HG02973 (cell line): Measurements from ENCODE around the gene CCR5AS.

Experiments
- ATAC-seq: cut with Tn5 transposase; IDR thresholded peaks from one replicate; pipeline ENCODE4 v1.9.1; 2021; ENCODE audit warnings: moderate library complexity; ENCODE audit not compliant: unreplicated experiment

CCR5AS gene

DNA sequence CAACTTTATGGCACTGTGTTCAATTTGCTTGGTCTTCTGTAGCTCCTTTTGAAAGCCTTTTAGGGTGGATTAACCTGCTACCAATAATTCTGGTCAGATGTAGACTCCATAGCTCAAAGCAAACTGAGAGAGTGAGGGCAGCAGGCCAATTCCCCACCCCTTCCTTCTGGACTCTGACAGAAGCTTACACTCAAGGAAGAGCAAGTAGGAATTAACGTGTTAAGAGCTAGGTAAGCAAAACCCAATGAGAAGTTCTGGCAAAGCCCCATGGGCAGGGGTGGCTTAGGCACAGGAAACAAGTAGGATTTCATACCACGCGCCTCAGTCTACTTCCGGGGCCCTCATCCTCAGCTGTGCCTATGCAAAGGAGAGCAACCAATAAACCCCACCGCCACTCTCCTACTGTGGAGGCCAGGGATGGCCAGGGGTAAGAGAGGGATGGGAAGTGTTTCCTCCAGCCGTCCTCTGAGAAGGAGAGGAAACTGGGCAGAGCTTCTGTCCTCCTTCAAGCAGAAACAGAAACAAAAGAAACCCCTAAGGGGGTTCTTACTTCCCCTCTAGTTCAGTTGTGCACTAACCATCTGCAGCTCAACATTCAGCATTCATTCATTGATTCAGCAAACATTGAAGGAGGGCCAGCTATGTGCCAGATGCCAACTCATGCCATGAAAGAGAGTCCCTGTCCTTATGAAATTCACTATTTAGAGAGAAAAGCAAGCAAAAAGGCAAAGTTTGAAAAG lies 23.5 kb downstream of the CCR5AS start:
- no peak for ATAC-seq

DNA sequence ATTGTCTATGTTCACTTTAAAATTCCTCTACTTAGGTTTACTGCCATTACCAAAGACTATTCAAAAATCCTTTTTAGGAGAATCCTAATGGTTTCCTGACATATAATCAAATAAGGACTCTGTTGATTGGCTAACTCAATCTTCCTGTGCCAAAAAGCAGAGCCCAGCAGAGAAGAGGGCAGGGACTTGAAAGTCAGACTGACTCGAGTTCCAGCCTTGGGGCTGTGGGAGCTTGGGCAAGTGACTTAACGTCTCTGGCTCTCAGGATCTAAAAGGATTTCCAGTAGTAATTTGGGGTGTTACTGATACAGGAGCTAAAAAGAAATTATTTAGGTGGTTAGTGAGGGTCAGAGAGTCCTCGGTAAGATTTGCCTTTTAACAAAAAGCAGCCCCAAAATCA lies 25.2 kb downstream of the CCR5AS start:
- ATAC-seq = no peak

DNA sequence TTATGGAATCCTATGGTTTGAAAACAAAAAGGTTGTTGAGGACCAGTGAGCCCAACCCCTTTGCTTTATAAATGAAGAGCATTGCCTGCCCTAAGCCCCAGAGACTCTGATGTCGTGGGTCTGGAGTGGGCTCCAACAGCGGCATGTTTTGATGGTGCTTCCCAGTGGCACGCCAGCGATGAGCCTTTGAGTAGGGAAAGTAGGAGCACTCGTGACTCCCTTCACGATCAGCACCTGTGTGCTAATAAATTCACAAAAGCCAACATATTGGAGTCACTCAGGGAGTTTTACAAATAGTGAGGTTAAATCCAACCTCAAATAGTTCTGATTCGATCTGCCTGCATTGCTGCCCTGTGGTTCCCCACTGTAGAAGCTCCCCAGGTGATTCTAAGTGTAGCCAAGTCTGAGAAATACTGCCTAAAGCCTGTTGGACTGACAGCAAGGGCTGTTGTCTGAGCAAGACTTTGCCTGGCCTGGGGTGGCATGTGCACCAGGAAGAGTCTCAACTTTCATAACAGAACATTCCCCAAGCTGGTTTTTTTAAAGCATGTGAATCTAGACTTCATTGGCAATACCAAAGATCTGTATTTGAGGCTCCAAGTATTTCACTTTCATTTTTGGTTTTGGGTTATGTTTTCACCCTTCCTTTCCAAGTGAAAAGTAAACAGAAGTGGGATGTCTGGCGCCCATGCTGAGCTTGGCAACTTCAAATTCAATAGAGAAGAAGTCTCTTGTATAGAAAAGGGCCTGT lies 26.2 kb downstream of the CCR5AS start:
- no peak for ATAC-seq

DNA sequence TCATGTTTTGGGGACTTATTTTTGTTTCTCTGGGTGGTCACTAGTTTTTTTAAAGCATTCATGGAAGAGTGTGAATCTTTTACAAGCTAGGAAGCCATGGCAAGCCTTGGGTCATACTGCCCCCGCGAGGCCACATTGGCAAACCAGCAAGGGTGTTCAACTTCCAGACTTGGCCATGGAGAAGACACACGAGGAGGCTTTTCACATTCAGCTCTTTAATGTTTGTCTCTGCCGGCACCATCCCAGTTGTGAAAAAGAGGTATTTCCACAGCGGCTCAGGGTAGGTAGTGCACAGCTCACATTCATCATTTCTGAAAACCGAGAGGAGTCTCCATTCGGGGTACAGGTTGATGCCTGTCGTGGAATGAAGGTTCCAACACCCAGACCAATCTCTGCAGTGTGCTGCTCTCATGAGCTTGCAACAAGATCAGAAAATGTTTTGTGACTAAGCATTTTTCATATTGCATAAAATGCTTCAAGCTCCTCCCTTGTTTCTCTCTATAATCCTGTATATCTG lies 28.4 kb downstream of the CCR5AS start:
- no peak for ATAC-seq

DNA sequence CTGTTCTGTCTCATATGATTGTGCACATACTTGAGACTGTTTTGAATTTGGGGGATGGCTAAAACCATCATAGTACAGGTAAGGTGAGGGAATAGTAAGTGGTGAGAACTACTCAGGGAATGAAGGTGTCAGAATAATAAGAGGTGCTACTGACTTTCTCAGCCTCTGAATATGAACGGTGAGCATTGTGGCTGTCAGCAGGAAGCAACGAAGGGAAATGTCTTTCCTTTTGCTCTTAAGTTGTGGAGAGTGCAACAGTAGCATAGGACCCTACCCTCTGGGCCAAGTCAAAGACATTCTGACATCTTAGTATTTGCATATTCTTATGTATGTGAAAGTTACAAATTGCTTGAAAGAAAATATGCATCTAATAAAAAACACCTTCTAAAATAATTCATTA lies 31.1 kb downstream of the CCR5AS start:
- no peak for ATAC-seq

DNA sequence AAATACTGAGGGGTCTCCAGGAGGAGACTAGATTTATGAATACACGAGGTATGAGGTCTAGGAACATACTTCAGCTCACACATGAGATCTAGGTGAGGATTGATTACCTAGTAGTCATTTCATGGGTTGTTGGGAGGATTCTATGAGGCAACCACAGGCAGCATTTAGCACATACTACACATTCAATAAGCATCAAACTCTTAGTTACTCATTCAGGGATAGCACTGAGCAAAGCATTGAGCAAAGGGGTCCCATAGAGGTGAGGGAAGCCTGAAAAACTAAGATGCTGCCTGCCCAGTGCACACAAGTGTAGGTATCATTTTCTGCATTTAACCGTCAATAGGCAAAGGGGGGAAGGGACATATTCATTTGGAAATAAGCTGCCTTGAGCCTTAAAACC lies 31.6 kb downstream of the CCR5AS start:
- no peak for ATAC-seq

DNA sequence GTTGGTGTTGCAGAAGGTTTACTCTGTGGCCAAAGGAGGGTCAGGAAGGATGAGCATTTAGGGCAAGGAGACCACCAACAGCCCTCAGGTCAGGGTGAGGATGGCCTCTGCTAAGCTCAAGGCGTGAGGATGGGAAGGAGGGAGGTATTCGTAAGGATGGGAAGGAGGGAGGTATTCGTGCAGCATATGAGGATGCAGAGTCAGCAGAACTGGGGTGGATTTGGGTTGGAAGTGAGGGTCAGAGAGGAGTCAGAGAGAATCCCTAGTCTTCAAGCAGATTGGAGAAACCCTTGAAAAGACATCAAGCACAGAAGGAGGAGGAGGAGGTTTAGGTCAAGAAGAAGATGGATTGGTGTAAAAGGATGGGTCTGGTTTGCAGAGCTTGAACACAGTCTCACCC lies 32.1 kb downstream of the CCR5AS start:
- ATAC-seq = no peak

DNA sequence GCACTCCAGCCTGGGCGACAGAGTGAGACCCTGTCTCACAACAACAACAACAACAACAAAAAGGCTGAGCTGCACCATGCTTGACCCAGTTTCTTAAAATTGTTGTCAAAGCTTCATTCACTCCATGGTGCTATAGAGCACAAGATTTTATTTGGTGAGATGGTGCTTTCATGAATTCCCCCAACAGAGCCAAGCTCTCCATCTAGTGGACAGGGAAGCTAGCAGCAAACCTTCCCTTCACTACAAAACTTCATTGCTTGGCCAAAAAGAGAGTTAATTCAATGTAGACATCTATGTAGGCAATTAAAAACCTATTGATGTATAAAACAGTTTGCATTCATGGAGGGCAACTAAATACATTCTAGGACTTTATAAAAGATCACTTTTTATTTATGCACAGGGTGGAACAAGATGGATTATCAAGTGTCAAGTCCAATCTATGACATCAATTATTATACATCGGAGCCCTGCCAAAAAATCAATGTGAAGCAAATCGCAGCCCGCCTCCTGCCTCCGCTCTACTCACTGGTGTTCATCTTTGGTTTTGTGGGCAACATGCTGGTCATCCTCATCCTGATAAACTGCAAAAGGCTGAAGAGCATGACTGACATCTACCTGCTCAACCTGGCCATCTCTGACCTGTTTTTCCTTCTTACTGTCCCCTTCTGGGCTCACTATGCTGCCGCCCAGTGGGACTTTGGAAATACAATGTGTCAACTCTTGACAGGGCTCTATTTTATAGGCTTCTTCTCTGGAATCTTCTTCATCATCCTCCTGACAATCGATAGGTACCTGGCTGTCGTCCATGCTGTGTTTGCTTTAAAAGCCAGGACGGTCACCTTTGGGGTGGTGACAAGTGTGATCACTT lies 34.1 kb downstream of the CCR5AS start:
- ATAC-seq = no peak

DNA sequence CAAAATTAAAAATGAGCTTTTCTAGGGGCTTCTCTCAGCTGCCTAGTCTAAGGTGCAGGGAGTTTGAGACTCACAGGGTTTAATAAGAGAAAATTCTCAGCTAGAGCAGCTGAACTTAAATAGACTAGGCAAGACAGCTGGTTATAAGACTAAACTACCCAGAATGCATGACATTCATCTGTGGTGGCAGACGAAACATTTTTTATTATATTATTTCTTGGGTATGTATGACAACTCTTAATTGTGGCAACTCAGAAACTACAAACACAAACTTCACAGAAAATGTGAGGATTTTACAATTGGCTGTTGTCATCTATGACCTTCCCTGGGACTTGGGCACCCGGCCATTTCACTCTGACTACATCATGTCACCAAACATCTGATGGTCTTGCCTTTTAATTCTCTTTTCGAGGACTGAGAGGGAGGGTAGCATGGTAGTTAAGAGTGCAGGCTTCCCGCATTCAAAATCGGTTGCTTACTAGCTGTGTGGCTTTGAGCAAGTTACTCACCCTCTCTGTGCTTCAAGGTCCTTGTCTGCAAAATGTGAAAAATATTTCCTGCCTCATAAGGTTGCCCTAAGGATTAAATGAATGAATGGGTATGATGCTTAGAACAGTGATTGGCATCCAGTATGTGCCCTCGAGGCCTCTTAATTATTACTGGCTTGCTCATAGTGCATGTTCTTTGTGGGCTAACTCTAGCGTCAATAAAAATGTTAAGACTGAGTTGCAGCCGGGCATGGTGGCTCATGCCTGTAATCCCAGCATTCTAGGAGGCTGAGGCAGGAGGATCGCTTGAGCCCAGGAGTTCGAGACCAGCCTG lies 35.1 kb downstream of the CCR5AS start:
- no peak for ATAC-seq

DNA sequence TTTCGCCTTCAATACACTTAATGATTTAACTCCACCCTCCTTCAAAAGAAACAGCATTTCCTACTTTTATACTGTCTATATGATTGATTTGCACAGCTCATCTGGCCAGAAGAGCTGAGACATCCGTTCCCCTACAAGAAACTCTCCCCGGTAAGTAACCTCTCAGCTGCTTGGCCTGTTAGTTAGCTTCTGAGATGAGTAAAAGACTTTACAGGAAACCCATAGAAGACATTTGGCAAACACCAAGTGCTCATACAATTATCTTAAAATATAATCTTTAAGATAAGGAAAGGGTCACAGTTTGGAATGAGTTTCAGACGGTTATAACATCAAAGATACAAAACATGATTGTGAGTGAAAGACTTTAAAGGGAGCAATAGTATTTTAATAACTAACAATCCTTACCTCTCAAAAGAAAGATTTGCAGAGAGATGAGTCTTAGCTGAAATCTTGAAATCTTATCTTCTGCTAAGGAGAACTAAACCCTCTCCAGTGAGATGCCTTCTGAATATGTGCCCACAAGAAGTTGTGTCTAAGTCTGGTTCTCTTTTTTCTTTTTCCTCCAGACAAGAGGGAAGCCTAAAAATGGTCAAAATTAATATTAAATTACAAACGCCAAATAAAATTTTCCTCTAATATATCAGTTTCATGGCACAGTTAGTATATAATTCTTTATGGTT lies 35.9 kb downstream of the CCR5AS start, which contains the start of gene CCR5:
Gene CCR5 (plus strand): TSS at position 108 of the 680 bp plus-strand sequence. CDS start 1,957 bp downstream, outside the sequence.
- ATAC-seq = no peak

DNA sequence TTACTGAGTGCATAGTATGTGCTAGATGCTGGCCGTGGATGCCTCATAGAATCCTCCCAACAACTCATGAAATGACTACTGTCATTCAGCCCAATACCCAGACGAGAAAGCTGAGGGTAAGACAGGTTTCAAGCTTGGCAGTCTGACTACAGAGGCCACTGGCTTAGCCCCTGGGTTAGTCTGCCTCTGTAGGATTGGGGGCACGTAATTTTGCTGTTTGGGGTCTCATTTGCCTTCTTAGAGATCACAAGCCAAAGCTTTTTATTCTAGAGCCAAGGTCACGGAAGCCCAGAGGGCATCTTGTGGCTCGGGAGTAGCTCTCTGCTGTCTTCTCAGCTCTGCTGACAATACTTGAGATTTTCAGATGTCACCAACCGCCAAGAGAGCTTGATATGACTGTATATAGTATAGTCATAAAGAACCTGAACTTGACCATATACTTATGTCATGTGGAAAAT lies 37.2 kb downstream of the CCR5AS start:
- peak; percentile 79 for ATAC-seq

DNA sequence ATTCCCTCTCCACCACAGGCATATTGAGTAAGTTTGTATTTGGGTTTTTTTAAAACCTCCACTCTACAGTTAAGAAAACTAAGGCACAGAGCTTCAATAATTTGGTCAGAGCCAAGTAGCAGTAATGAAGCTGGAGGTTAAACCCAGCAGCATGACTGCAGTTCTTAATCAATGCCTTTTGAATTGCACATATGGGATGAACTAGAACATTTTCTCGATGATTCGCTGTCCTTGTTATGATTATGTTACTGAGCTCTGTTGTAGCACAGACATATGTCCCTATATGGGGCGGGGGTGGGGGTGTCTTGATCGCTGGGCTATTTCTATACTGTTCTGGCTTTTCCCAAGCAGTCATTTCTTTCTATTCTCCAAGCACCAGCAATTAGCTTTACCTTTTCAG lies 37.7 kb downstream of the CCR5AS start:
- no peak for ATAC-seq

DNA sequence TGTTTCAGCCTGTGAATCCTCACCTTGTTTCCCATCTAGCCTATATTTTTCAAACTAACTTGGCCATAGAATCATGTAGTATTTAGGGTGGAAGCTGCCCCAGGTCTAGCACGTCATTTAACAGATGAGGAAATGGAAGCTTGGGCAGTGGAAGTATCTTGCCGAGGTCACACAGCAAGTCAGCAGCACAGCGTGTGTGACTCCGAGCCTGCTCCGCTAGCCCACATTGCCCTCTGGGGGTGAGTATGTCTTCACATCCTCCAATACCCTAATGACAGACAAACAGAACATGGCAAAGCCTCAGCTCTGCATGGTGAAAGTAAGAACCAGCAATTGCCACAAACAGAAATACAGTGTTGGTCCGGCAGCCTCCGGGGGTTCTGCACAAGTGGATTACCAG lies 38.3 kb downstream of the CCR5AS start:
- no peak for ATAC-seq

DNA sequence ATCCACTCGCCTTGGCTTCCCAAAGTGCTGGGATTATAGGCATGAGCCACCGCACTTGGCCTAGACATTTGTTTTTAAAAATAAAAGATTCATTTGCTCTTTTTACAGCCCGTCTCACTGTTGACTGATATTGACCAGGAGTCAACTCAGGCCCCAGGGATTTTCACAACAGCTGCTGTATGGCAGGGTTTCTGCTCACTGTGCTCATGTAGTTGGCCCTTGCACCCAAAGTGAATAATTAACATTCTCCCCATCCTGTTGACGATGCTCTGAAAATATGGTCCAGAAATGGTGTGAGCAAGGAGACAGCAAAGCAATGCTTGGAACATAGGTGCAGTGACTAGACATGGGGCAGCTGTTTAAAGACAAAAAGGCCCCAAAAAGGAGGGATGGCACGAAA lies 39.1 kb downstream of the CCR5AS start:
- ATAC-seq = no peak

DNA sequence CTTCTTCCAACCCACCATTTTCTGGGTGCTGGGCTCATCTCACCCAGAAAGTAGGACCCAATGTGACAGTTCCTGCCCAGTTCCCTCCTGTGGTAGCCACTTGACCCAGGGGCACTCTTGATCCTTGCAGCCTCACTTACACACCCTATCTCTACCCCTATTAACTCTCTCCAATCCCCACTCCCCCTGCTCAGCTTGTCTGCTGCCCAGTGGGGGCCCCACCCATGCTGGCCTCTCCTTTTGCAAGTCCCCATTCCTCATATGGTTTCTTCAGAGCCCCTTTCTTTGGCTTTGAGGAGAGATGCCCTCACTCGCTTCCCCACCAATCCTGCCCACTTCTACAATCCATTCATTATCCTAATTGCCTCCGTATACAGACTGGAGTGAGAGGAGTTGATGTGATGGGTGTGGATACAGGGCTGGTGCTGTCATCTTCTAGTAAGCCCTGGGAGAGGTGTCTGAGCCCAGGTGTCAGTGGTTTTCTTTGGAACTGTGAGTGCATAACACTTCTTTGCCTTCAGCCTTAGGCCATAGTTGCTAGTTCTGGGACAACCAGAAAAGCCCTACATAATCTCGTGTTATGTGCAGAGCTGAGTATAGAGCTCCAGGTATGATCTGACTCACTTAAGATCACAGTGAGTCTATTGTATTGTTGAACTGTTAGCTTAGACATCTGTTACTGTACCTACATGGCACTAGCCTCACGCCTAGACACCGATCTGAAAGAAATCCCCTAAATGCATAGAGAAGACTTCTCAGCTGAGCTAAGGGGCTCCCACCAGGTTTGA lies 40.9 kb downstream of the CCR5AS start:
- no peak for ATAC-seq

DNA sequence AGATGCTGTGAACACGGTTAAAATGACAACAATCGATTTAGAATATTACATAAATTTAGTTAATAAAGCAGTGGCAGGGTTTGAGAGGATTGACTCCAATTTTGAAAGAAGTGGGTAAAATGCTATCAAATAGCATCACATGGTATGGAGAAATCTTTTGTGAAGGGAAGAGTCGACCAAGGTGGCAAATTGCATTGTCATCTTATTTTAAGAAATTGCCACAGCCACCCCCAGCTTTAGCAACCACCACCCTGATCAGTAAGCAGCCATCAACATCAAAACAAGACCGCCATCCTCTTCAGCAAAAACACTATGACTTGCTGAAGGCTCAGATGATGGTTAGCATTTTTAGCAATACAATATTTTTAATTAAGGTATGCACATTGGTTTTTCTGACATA lies 41.8 kb downstream of the CCR5AS start:
- ATAC-seq = no peak

DNA sequence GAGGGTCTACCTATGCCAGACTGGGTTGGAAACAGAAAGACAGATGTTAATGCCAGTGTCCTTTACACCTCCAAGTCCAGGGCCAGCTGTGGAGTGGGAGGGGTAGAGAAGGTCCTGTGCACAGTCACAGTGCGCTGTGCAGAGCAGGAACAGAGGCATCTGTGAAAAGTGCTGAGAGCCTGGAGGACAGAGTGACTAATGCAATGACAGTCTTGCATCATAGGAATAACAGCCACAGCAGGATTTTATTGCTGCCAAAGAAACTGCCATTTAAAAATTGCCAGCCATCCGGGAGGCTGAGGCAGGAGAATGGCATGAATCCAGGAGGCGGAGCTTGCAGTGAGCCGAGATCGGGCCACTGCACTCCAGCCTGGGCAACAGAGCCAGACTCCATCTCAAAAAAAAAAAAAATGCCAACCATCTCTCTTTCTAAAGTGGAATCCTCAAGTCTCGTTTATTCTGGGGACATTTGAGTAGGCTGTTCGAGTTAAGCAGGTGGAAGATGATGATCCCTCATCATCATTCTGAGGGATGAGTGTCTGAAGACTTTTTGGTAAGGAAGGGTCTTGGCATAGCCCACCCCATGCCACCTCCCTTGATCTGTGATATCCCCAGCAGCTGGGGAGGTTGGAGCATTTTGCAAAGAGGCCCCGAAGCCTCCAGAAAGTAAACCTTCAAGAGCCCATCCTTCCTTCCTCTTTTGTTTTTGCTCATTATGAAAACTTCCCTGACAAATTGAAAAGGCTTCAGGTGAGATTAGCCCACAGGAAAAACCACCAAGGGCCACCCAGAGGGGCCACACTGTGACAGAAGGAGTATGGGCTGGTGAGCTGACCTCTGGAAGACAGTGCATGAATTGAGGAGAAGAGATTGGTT lies 45.2 kb downstream of the CCR5AS start:
- no peak for ATAC-seq

DNA sequence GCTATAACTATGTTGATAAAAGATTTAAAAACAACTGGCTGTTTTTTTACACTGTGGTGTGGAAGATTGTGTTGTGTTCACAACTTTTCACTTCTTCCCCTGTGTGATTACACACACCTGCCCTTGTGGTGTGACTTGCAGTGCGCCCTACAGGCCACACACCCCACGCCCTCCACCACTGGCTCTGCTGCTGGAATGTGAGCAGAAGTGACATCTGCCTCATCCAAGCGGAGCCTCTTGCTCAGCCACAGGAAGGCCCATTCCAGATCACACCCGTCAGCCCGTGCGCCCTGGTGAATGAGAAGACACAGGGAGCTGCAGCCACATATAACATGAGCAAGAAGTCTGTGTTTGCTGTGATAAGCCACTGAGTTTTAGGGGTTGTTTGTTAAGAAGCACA lies 46.0 kb downstream of the CCR5AS start:
- ATAC-seq = no peak
